Astrocyte (in vitro differentiated cells and primary cell): Measurements from ENCODE around the gene VWC2L. TPM values are rescaled to one million over a fixed set of nuclear protein-coding genes. Genes with fewer than 3 reads are reported as not detected.
A peak's percentile ranks its signal among the peaks of the same experiment; 100 is the strongest.

Experiments
- DNase-seq: peaks from one replicate; pipeline ENCODE4 v3.0.0-alpha.2; 2010; ENCODE audit warnings: low read depth
- FAIRE-seq: peaks from 2 replicates; lab custom pipeline; 2011; peaks lifted over from hg19 to GRCh38; lab: Jason Lieb, UNC
- H2AFZ ChIP-seq: 2 replicates; pipeline ENCODE4 v1.6.0; 2012; ENCODE audit warnings: low read depth, low read length, inconsistent platforms
- H3K27ac ChIP-seq: 2 replicates; pipeline ENCODE4 v1.5.1; 2011; ENCODE audit warnings: low read depth, low read length, inconsistent platforms
- H3K27me3 ChIP-seq: 2 replicates; pipeline ENCODE4 v1.6.0; 2011; ENCODE audit warnings: low read length, inconsistent platforms; ENCODE audit not compliant: insufficient read depth
- H3K36me3 ChIP-seq: 2 replicates; pipeline ENCODE4 v1.5.1; 2011; ENCODE audit warnings: low read length, inconsistent platforms; ENCODE audit not compliant: insufficient read depth
- H3K4me1 ChIP-seq: 2 replicates; pipeline ENCODE4 v1.5.1; 2011; ENCODE audit warnings: low read length, inconsistent platforms; ENCODE audit not compliant: insufficient read depth
- H3K4me2 ChIP-seq: 2 replicates; pipeline ENCODE4 v1.6.0; 2012; ENCODE audit warnings: low read length, inconsistent platforms
- H3K4me3 ChIP-seq: 2 replicates; pipeline ENCODE4 v1.5.1; 2011; ENCODE audit warnings: low read depth, mild to moderate bottlenecking, low read length, inconsistent platforms; ENCODE audit not compliant: insufficient read depth
- H3K79me2 ChIP-seq: 2 replicates; pipeline ENCODE4 v1.6.0; 2012; ENCODE audit warnings: mild to moderate bottlenecking, low read length, inconsistent platforms; ENCODE audit not compliant: insufficient read depth
- H3K9ac ChIP-seq: 2 replicates; pipeline ENCODE4 v1.6.0; 2012; ENCODE audit warnings: mild to moderate bottlenecking, low read length, inconsistent platforms
- H3K9me3 ChIP-seq: 2 replicates; pipeline ENCODE4 v1.5.1; 2012; ENCODE audit warnings: low read depth, mild to moderate bottlenecking, low read length, inconsistent platforms; ENCODE audit not compliant: insufficient read depth
- H4K20me1 ChIP-seq: 2 replicates; pipeline ENCODE4 v1.6.0; 2012; ENCODE audit warnings: low read length, inconsistent platforms; ENCODE audit not compliant: insufficient read depth
- H3K27ac Mint-ChIP-seq: one replicate; pipeline ENCODE4 v1.8.0; 2021; ENCODE audit warnings: mild to moderate bottlenecking, mixed read lengths; ENCODE audit not compliant: unreplicated experiment
- H3K27me3 Mint-ChIP-seq: one replicate; pipeline ENCODE4 v1.8.0; 2021; ENCODE audit warnings: low read depth, mixed read lengths; ENCODE audit not compliant: unreplicated experiment
- H3K36me3 Mint-ChIP-seq: one replicate; pipeline ENCODE4 v1.8.0; 2021; ENCODE audit warnings: low read depth, mixed read lengths; ENCODE audit not compliant: unreplicated experiment
- H3K4me1 Mint-ChIP-seq: one replicate; pipeline ENCODE4 v1.8.0; 2021; ENCODE audit warnings: low read depth, mixed read lengths; ENCODE audit not compliant: unreplicated experiment
- H3K4me3 Mint-ChIP-seq: one replicate; pipeline ENCODE4 v1.8.0; 2021; ENCODE audit warnings: mild to moderate bottlenecking, moderate library complexity, mixed read lengths; ENCODE audit not compliant: unreplicated experiment
- H3K9me3 Mint-ChIP-seq: one replicate; pipeline ENCODE4 v1.8.0; 2021; ENCODE audit warnings: mild to moderate bottlenecking, mixed read lengths; ENCODE audit not compliant: unreplicated experiment
- EZH2 ChIP-seq: IDR thresholded peaks from 2 replicates; pipeline ENCODE4 v1.6.1; 2012; ENCODE audit warnings: mild to moderate bottlenecking, low read length, inconsistent platforms; ENCODE audit not compliant: insufficient read depth
- total RNA-seq: library from RNA; stranded (reverse); gene quantifications from 2 replicates; pipeline ENCODE4 v1.2.1, GENCODE V29; 2021
- TF ChIP-seq, protein P1 (sequence below): IDR thresholded peaks from 2 replicates; pipeline ENCODE4 v1.5.1; 2011; ENCODE audit warnings: low read depth, mild to moderate bottlenecking, inconsistent platforms, low read length, moderate library complexity; ENCODE audit not compliant: insufficient read depth

Gene VWC2L
- total RNA-seq, 1 donor from 2014 or later: not detected

DNA sequence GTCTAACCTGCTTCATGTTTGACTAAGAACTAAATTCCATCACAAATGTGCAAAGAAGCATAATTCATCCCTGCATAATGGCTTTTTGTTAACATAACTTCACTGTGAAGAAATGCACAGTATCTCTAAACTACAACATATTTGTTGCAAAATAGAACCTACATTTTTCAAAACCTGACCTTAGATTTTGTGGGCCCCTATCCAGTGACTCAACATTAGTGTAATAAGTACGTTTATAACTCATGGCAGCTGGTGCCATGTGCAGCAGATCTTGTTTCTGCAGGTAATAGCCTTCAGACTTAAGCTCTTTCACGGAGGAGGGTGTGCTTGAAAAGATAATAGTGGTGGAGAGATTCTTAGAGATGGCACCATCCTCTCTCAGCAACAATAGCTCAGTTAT is 28.6 kb upstream of the VWC2L start:
- no peaks in the 10 kb centered on the region for H3K36me3 ChIP-seq
- H3K27ac ChIP-seq: no peak overlapping the region
- H3K9me3 Mint-ChIP-seq: no peaks in the 10 kb centered on the region
- H3K4me3 Mint-ChIP-seq: no peak overlapping the region
- TF ChIP-seq EZH2: no peak
- TF ChIP-seq, protein P1, sequence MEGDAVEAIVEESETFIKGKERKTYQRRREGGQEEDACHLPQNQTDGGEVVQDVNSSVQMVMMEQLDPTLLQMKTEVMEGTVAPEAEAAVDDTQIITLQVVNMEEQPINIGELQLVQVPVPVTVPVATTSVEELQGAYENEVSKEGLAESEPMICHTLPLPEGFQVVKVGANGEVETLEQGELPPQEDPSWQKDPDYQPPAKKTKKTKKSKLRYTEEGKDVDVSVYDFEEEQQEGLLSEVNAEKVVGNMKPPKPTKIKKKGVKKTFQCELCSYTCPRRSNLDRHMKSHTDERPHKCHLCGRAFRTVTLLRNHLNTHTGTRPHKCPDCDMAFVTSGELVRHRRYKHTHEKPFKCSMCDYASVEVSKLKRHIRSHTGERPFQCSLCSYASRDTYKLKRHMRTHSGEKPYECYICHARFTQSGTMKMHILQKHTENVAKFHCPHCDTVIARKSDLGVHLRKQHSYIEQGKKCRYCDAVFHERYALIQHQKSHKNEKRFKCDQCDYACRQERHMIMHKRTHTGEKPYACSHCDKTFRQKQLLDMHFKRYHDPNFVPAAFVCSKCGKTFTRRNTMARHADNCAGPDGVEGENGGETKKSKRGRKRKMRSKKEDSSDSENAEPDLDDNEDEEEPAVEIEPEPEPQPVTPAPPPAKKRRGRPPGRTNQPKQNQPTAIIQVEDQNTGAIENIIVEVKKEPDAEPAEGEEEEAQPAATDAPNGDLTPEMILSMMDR: no peak
- H3K4me1 ChIP-seq: no peaks in the 10 kb centered on the region
- H3K79me2 ChIP-seq: no peaks in the 10 kb centered on the region
- peaks cover 9% of the 10 kb centered on the region for H3K4me1 Mint-ChIP-seq
- H2AFZ ChIP-seq: no peak overlapping the region
- no peak overlapping the region for H3K4me2 ChIP-seq
- no peaks in the 10 kb centered on the region for H3K27me3 ChIP-seq
- H3K4me3 ChIP-seq: no peak overlapping the region
- H3K36me3 Mint-ChIP-seq: no peaks in the 10 kb centered on the region
- H3K9me3 ChIP-seq: no peaks in the 10 kb centered on the region
- H3K27me3 Mint-ChIP-seq: no peaks in the 10 kb centered on the region
- no peaks in the 10 kb centered on the region for H4K20me1 ChIP-seq
- H3K27ac Mint-ChIP-seq: no peak overlapping the region
- H3K9ac ChIP-seq: no peak overlapping the region
- DNase-seq: peak; percentile 25
- FAIRE-seq: no peak

DNA sequence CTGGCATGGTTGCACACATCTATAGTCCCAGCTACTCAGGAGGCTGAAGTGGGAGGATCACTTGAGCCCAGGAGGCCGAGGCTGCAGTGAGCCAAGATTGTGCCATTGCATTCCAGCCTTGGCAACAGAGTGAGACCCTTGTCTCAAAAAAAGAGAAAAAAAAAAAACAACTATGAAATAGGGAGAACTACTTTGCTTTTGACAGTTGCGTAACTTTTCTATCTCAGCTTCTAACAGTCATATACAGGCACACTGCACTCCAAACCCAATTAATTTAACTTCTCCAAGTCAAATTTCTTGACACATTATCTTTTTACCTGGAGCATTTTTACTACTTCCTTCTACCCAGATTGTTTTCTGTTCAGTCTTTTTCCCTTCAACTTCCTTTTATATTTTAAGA is 24.1 kb upstream of the VWC2L start:
- Mint-ChIP-seq H3K9me3 (no peaks in the 10 kb centered on the region), H3K36me3 (no peaks in the 10 kb centered on the region), H3K4me1 (no peaks in the 10 kb centered on the region), H3K27me3 (no peaks in the 10 kb centered on the region), H3K27ac (no peak overlapping the region), H3K4me3 (no peak overlapping the region)
- Histone ChIP-seq H3K4me3 (no peak overlapping the region), H3K27ac (no peak overlapping the region), H2AFZ (no peak overlapping the region), H3K9ac (no peak overlapping the region), H3K4me1 (no peaks in the 10 kb centered on the region), H3K79me2 (no peaks in the 10 kb centered on the region), H3K36me3 (no peaks in the 10 kb centered on the region), H3K9me3 (no peaks in the 10 kb centered on the region), H3K4me2 (no peak overlapping the region), H4K20me1 (no peaks in the 10 kb centered on the region), H3K27me3 (no peaks in the 10 kb centered on the region)
- DNase-seq (no peak), FAIRE-seq (no peak)
- no peak for TF ChIP-seq EZH2
- TF ChIP-seq, protein P1: no peak

DNA sequence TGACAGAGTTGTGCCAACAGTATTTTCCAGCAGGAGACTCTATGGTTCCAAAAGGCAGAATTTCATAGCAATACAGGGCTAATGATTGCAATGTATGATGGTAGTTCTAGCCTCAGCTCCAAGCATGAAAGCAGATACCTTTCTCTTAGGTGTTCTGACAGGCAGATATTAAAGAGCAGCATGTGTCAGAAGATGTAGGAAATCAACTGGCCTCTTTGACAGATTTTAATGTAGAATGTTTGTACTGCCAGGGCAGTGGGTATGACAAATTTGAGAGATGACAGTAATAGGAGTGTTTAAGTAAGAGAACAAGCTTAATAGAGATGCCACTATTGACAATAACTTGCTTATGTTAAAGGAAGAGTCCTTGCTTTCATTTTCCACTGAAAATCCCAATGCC is 21.5 kb upstream of the VWC2L start:
- TF ChIP-seq, protein P1: no peak
- no peak for TF ChIP-seq EZH2
- no peak for DNase-seq
- no peak for FAIRE-seq

More for the DNA sequence above, 21.5 kb upstream of the VWC2L start:
- H3K27me3 Mint-ChIP-seq: no peaks in the 10 kb centered on the region
- no peaks in the 10 kb centered on the region for H3K27me3 ChIP-seq
- H3K27ac ChIP-seq: no peak overlapping the region
- no peak overlapping the region for H3K4me3 Mint-ChIP-seq
- no peak overlapping the region for H2AFZ ChIP-seq
- no peaks in the 10 kb centered on the region for H3K4me1 Mint-ChIP-seq
- no peaks in the 10 kb centered on the region for H3K9me3 ChIP-seq
- no peaks in the 10 kb centered on the region for H3K9me3 Mint-ChIP-seq
- H3K36me3 ChIP-seq: no peaks in the 10 kb centered on the region
- no peak overlapping the region for H3K4me2 ChIP-seq
- H3K4me3 ChIP-seq: no peak overlapping the region
- H3K4me1 ChIP-seq: no peaks in the 10 kb centered on the region
- H3K27ac Mint-ChIP-seq: no peak overlapping the region
- H4K20me1 ChIP-seq: no peaks in the 10 kb centered on the region
- H3K9ac ChIP-seq: no peak overlapping the region
- H3K79me2 ChIP-seq: no peaks in the 10 kb centered on the region
- H3K36me3 Mint-ChIP-seq: no peaks in the 10 kb centered on the region
